Ishikawa (cell line): ENCODE data around the gene CA5B.

ENCODE experiments used
- CEBPB ChIP-seq: IDR thresholded peaks from 2 replicates; pipeline ENCODE4 v1.6.1; 2012
- CREB1 ChIP-seq: IDR thresholded peaks from 2 replicates; pipeline ENCODE4 v1.6.1; 2012; ENCODE audit warnings: low read depth
- EGR1 ChIP-seq: IDR thresholded peaks from 2 replicates; pipeline ENCODE4 v1.6.1; 2012
- EP300 ChIP-seq: IDR thresholded peaks from 2 replicates; pipeline ENCODE4 v1.6.1; 2012; ENCODE audit warnings: borderline replicate concordance
- FOXM1 ChIP-seq: IDR thresholded peaks from 2 replicates; pipeline ENCODE4 v1.6.1; 2012; ENCODE audit warnings: low read depth, borderline replicate concordance
- MAX ChIP-seq: IDR thresholded peaks from 2 replicates; pipeline ENCODE4 v1.6.1; 2012
- NFIC ChIP-seq: IDR thresholded peaks from 2 replicates; pipeline ENCODE4 v1.6.1; 2012
- RAD21 ChIP-seq: IDR thresholded peaks from 2 replicates; pipeline ENCODE4 v1.6.1; 2012; ENCODE audit warnings: low read depth
- REST ChIP-seq: IDR thresholded peaks from 2 replicates; pipeline ENCODE4 v1.6.1; 2012; ENCODE audit warnings: low read depth, mild to moderate bottlenecking
- TAF1 ChIP-seq: IDR thresholded peaks from 2 replicates; pipeline ENCODE4 v1.6.1; 2012; ENCODE audit warnings: low read depth, mild to moderate bottlenecking
- TCF12 ChIP-seq: IDR thresholded peaks from 2 replicates; pipeline ENCODE4 v1.6.1; 2012; ENCODE audit warnings: low read depth
- TEAD4 ChIP-seq: IDR thresholded peaks from 2 replicates; pipeline ENCODE4 v1.6.1; 2012
- USF1 ChIP-seq: IDR thresholded peaks from 2 replicates; pipeline ENCODE4 v1.6.1; 2012
- YY1 ChIP-seq: IDR thresholded peaks from 2 replicates; pipeline ENCODE4 v1.6.1; 2012; ENCODE audit warnings: low read depth
- ZBTB7A ChIP-seq: IDR thresholded peaks from 2 replicates; pipeline ENCODE4 v1.6.1; 2012; ENCODE audit warnings: low read depth

CA5B gene

GRCh38 chrX:15745179-15745578 is 7.1 kb downstream of the CA5B start:
- no peak for TF ChIP-seq TEAD4
- no peak for TF ChIP-seq TCF12
- no peak for TF ChIP-seq TAF1
- no peak for TF ChIP-seq EP300

- TF ChIP-seq USF1: no peak
- TF ChIP-seq EP300: no peak
- TF ChIP-seq CEBPB: no peak
- TF ChIP-seq TAF1: no peak
- TF ChIP-seq YY1: no peak
Observed at GRCh38 chrX:15747626-15748173, 9.6 kb downstream of the CA5B start.

GRCh38 chrX:15748841-15749240 is 10.8 kb downstream of the CA5B start:
- TF ChIP-seq FOXM1: no peak
- TF ChIP-seq TAF1: no peak
- no peak for TF ChIP-seq TEAD4

- TF ChIP-seq USF1 (no peak), REST (no peak), CEBPB (no peak), CREB1 (no peak), FOXM1 (no peak), RAD21 (no peak), NFIC (no peak), EGR1 (no peak), MAX (no peak), YY1 (no peak), TEAD4 (no peak), ZBTB7A (no peak), EP300 (no peak)
Observed at GRCh38 chrX:15749642-15750610, 11.9 kb downstream of the CA5B start.

GRCh38 chrX:15750611-15751154 is 12.6 kb downstream of the CA5B start:
- no peak for TF ChIP-seq CREB1
- no peak for TF ChIP-seq MAX
- no peak for TF ChIP-seq TAF1
- no peak for TF ChIP-seq TCF12
- no peak for TF ChIP-seq FOXM1
- TF ChIP-seq REST: no peak
- TF ChIP-seq RAD21: no peak

- no peak for TF ChIP-seq MAX
- TF ChIP-seq TAF1: no peak
- no peak for TF ChIP-seq EP300
- no peak for TF ChIP-seq USF1
- TF ChIP-seq TCF12: no peak
- no peak for TF ChIP-seq RAD21
- no peak for TF ChIP-seq REST
- TF ChIP-seq ZBTB7A: no peak
- no peak for TF ChIP-seq NFIC
- TF ChIP-seq FOXM1: no peak
- TF ChIP-seq YY1: no peak
- TF ChIP-seq TEAD4: no peak
- no peak for TF ChIP-seq CREB1
- no peak for TF ChIP-seq EGR1
- TF ChIP-seq CEBPB: no peak
Observed at GRCh38 chrX:15751155-15751819, 13.2 kb downstream of the CA5B start.
